GM23338 (cell line): ENCODE measurements around the gene NFATC2IP. TPM values are rescaled to one million over a fixed set of nuclear protein-coding genes. Genes with fewer than 3 reads are reported as not detected.
A peak's percentile ranks its signal among the peaks of the same experiment; 100 is the strongest.

Experiments
- ATAC-seq: fragments of 200-7000 bp; cut with Tn5 transposase; 3 replicates; pipeline ENCODE4 v1.9.1; 2020
- DNase-seq: peaks from one replicate; pipeline ENCODE4 v3.0.0-alpha.2; 2015; ENCODE audit warnings: low spot score
- H2AFZ ChIP-seq: fragments of 200-600 bp; sonication (generic); 2 replicates; pipeline ENCODE4 v1.8.0; 2016; ENCODE audit warnings: antibody characterized with exemption, mild to moderate bottlenecking, moderate library complexity
- H3F3A ChIP-seq: fragments of 200-600 bp; sonication (generic); replicated peaks from 2 replicates; pipeline ENCODE4 v1.8.0; 2017; ENCODE audit warnings: antibody characterized with exemption, mixed run types, low read depth
- H3K27ac ChIP-seq: fragments of 200-600 bp; sonication (generic); 2 replicates; pipeline ENCODE4 v1.6.1; 2016; ENCODE audit warnings: low read depth
- H3K27me3 ChIP-seq: fragments of 200-600 bp; sonication (generic); 2 replicates; pipeline ENCODE4 v1.8.0; 2016; ENCODE audit warnings: mild to moderate bottlenecking, mixed run types, moderate library complexity; ENCODE audit not compliant: insufficient read depth
- H3K36me3 ChIP-seq: fragments of 200-600 bp; sonication (generic); 2 replicates; pipeline ENCODE4 v1.8.0; 2016; ENCODE audit warnings: mild to moderate bottlenecking; ENCODE audit not compliant: insufficient read depth
- H3K4me1 ChIP-seq: fragments of 200-600 bp; sonication (generic); 2 replicates; pipeline ENCODE4 v1.8.0; 2016; ENCODE audit warnings: mild to moderate bottlenecking, moderate library complexity; ENCODE audit not compliant: insufficient read depth
- H3K4me2 ChIP-seq: fragments of 200-600 bp; sonication (generic); 2 replicates; pipeline ENCODE4 v1.7.1; 2017; ENCODE audit warnings: mixed run types
- H3K4me3 ChIP-seq: fragments of 200-600 bp; sonication (generic); 2 replicates; pipeline ENCODE4 v1.6.1; 2016; ENCODE audit warnings: mixed run types
- H3K79me2 ChIP-seq: fragments of 200-600 bp; sonication (generic); replicated peaks from 2 replicates; pipeline ENCODE4 v1.8.0; 2017; ENCODE audit warnings: mild to moderate bottlenecking; ENCODE audit not compliant: insufficient read depth
- H3K9me2 ChIP-seq: fragments of 200-600 bp; sonication (generic); 2 replicates; pipeline ENCODE4 v1.8.0; 2017; ENCODE audit not compliant: insufficient read depth
- H4K20me1 ChIP-seq: fragments of 200-600 bp; sonication (generic); replicated peaks from 2 replicates; pipeline ENCODE4 v1.8.0; 2017; ENCODE audit warnings: mild to moderate bottlenecking; ENCODE audit not compliant: insufficient read depth
- H3K27ac Mint-ChIP-seq: 2 replicates; pipeline ENCODE4 v1.8.0; 2020; ENCODE audit warnings: inconsistent platforms, mild to moderate bottlenecking, moderate library complexity, mixed read lengths
- H3K27me3 Mint-ChIP-seq: 3 replicates; pipeline ENCODE4 v1.8.0; 2022; ENCODE audit warnings: low read depth, mild to moderate bottlenecking, moderate library complexity, mixed read lengths, inconsistent platforms; ENCODE audit not compliant: insufficient read depth, poor library complexity
- H3K36me3 Mint-ChIP-seq: 3 replicates; pipeline ENCODE4 v1.8.0; 2021; ENCODE audit warnings: low read depth, mild to moderate bottlenecking, inconsistent platforms, moderate library complexity, mixed read lengths
- H3K4me1 Mint-ChIP-seq: 3 replicates; pipeline ENCODE4 v1.8.0; 2020; ENCODE audit warnings: mild to moderate bottlenecking, inconsistent platforms, mixed read lengths
- H3K4me3 Mint-ChIP-seq: 3 replicates; pipeline ENCODE4 v1.8.0; 2021; ENCODE audit warnings: moderate library complexity, mild to moderate bottlenecking, inconsistent platforms, mixed read lengths
- H3K9me3 Mint-ChIP-seq: 3 replicates; pipeline ENCODE4 v1.8.0; 2020; ENCODE audit warnings: moderate library complexity, mild to moderate bottlenecking, inconsistent platforms, mixed read lengths
- CREB1 ChIP-seq: fragments of 250-450 bp; sonication (Bioruptor Pico); IDR thresholded peaks from 2 replicates; pipeline ENCODE4 v1.5.0; 2020; ENCODE audit warnings: low read depth, mild to moderate bottlenecking, moderate library complexity
- ETS1 ChIP-seq: IDR thresholded peaks from 2 replicates; pipeline ENCODE4 v1.6.1; 2016; ENCODE audit warnings: antibody characterized with exemption
- EZH2 ChIP-seq: fragments of 200-600 bp; sonication (generic); IDR thresholded peaks from one replicate; pipeline ENCODE4 v1.8.0; 2017; ENCODE audit warnings: antibody characterized with exemption, mild to moderate bottlenecking, low read depth; ENCODE audit not compliant: unreplicated experiment
- EZH2phosphoT487 ChIP-seq: fragments of 200-600 bp; sonication (generic); IDR thresholded peaks from one replicate; pipeline ENCODE4 v1.8.1; 2018; ENCODE audit warnings: antibody characterized with exemption; ENCODE audit not compliant: unreplicated experiment
- JUNB ChIP-seq: IDR thresholded peaks from one replicate; pipeline ENCODE4 v1.6.1; 2016; ENCODE audit warnings: antibody characterized with exemption; ENCODE audit not compliant: unreplicated experiment
- NANOG ChIP-seq: IDR thresholded peaks from 2 replicates; pipeline ENCODE4 v1.6.1; 2016; ENCODE audit warnings: antibody characterized with exemption, borderline replicate concordance
- POLR2AphosphoS5 ChIP-seq: IDR thresholded peaks from 2 replicates; pipeline ENCODE4 v1.6.1; 2016; ENCODE audit warnings: antibody characterized with exemption, low read depth
- STAT1 ChIP-seq: IDR thresholded peaks from one replicate; pipeline ENCODE4 v1.6.1; 2016; ENCODE audit warnings: antibody characterized with exemption; ENCODE audit not compliant: unreplicated experiment
- ZNF114 ChIP-seq: fragments of 250-450 bp; sonication (Bioruptor Pico); IDR thresholded peaks from 2 replicates; pipeline ENCODE4 v1.5.0; 2020; ENCODE audit warnings: mild to moderate bottlenecking, moderate library complexity
- ZNF331 ChIP-seq: fragments of 250-450 bp; sonication (Bioruptor Pico); IDR thresholded peaks from 2 replicates; pipeline ENCODE4 v1.5.0; 2020; ENCODE audit warnings: low read depth, mild to moderate bottlenecking, moderate library complexity
- ZNF462 ChIP-seq: fragments of 250-450 bp; sonication (Bioruptor Pico); IDR thresholded peaks from 2 replicates; pipeline ENCODE4 v1.5.0; 2020; ENCODE audit warnings: mild to moderate bottlenecking, moderate library complexity
- polyA plus RNA-seq: library from polyadenylated mRNA; unstranded; fragments of >200 nt; fragmentation: Nextera tagmentation; extraction: Ambion mirVana; gene quantifications from 2 replicates; pipeline ENCODE4 v1.2.1, GENCODE V29; 2016
- total RNA-seq: library from RNA; depleted of rRNA; stranded (reverse); fragments of >200 nt; shearing (Covaris generic); gene quantifications from 2 replicates; pipeline ENCODE4 v1.2.3, GENCODE V29; 2014
- TF ChIP-seq, protein P1 (sequence below): IDR thresholded peaks from one replicate; pipeline ENCODE4 v1.6.1; 2018; ENCODE audit warnings: antibody characterized with exemption; ENCODE audit not compliant: unreplicated experiment
- TF ChIP-seq, protein P2 (sequence below), 2 experiments: fragments of 200-600 bp in 1 of 2; sonication (generic) in 1 of 2; conservative IDR thresholded peaks; 2 replicates each; pipeline versions ENCODE4 v1.5.1 to v1.6.1; 2016 to 2017; ENCODE audit warnings: antibody characterized with exemption in 2 of 2, low read depth in 2 of 2, mild to moderate bottlenecking in 2 of 2, moderate library complexity in 1 of 2

Gene NFATC2IP
- total and polyA plus RNA-seq, 2 experiments from 2014 or later: 23.5 to 65.4 TPM

GRCh38 chr16:28930652-28931051 is 20.1 kb upstream of the NFATC2IP start:
- Histone ChIP-seq H3K27me3 (0 out of 2 replicates have a peak, but pooled peaks cover 3% of the 10 kb centered on the region), H2AFZ (no peak overlapping the region), H3K4me1 (peaks cover 5% of the 10 kb centered on the region; the same call in 1 of the 2 replicates), H3K9me2 (no peaks in the 10 kb centered on the region), H3K4me2 (no peak overlapping the region), H3K79me2 (no peaks in the 10 kb centered on the region), H3F3A (peaks cover 9% of the 10 kb centered on the region; the same call in 1 of the 2 replicates), H3K27ac (no peak overlapping the region), H3K36me3 (no peaks in the 10 kb centered on the region), H3K4me3 (no peak overlapping the region), H4K20me1 (no peaks in the 10 kb centered on the region)
- no peak for DNase-seq
- TF ChIP-seq ZNF462 (CRISPR knock-in tag) (no peak), NANOG (no peak), JUNB (no peak), ETS1 (no peak), ZNF331 (CRISPR knock-in tag) (no peak), STAT1 (no peak), EZH2 (no peak), POLR2AphosphoS5 (no peak), CREB1 (no peak), EZH2phosphoT487 (no peak), ZNF114 (no peak)
- TF ChIP-seq, protein P1, sequence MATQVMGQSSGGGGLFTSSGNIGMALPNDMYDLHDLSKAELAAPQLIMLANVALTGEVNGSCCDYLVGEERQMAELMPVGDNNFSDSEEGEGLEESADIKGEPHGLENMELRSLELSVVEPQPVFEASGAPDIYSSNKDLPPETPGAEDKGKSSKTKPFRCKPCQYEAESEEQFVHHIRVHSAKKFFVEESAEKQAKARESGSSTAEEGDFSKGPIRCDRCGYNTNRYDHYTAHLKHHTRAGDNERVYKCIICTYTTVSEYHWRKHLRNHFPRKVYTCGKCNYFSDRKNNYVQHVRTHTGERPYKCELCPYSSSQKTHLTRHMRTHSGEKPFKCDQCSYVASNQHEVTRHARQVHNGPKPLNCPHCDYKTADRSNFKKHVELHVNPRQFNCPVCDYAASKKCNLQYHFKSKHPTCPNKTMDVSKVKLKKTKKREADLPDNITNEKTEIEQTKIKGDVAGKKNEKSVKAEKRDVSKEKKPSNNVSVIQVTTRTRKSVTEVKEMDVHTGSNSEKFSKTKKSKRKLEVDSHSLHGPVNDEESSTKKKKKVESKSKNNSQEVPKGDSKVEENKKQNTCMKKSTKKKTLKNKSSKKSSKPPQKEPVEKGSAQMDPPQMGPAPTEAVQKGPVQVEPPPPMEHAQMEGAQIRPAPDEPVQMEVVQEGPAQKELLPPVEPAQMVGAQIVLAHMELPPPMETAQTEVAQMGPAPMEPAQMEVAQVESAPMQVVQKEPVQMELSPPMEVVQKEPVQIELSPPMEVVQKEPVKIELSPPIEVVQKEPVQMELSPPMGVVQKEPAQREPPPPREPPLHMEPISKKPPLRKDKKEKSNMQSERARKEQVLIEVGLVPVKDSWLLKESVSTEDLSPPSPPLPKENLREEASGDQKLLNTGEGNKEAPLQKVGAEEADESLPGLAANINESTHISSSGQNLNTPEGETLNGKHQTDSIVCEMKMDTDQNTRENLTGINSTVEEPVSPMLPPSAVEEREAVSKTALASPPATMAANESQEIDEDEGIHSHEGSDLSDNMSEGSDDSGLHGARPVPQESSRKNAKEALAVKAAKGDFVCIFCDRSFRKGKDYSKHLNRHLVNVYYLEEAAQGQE: no peak
- TF ChIP-seq, protein P2, sequence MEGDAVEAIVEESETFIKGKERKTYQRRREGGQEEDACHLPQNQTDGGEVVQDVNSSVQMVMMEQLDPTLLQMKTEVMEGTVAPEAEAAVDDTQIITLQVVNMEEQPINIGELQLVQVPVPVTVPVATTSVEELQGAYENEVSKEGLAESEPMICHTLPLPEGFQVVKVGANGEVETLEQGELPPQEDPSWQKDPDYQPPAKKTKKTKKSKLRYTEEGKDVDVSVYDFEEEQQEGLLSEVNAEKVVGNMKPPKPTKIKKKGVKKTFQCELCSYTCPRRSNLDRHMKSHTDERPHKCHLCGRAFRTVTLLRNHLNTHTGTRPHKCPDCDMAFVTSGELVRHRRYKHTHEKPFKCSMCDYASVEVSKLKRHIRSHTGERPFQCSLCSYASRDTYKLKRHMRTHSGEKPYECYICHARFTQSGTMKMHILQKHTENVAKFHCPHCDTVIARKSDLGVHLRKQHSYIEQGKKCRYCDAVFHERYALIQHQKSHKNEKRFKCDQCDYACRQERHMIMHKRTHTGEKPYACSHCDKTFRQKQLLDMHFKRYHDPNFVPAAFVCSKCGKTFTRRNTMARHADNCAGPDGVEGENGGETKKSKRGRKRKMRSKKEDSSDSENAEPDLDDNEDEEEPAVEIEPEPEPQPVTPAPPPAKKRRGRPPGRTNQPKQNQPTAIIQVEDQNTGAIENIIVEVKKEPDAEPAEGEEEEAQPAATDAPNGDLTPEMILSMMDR (conservative IDR thresholded peaks at IDR 0.05; ENCODE audit: low read depth in 2 of 2): no peak
- no peaks in the 10 kb centered on the region for H3K9me3 Mint-ChIP-seq
- ATAC-seq: no peak
- H3K27me3 Mint-ChIP-seq: peaks cover 11% of the 10 kb centered on the region
- no peak overlapping the region; the same call in 2 of the 3 replicates for H3K4me3 Mint-ChIP-seq
- H3K4me1 Mint-ChIP-seq: peaks cover 5% of the 10 kb centered on the region
- H3K27ac Mint-ChIP-seq: 0 out of 2 replicates have a peak overlapping the region, but pooled peaks have one; percentile 11
- no peaks in the 10 kb centered on the region for H3K36me3 Mint-ChIP-seq
